HepG2 (cell line): ENCODE results near the gene FAT1. TPM values are rescaled to one million over a fixed set of nuclear protein-coding genes. Genes with fewer than 3 reads are reported as not detected.

Experiments used
- ARID4A ChIP-seq: sonication (generic); formaldehyde crosslinking; IDR thresholded peaks from 2 replicates; pipeline ENCODE4 v1.5.0; 2020; ENCODE audit warnings: mild to moderate bottlenecking, missing genetic modification reagents, borderline replicate concordance
- ELF1 ChIP-seq: sonication (generic); formaldehyde crosslinking; IDR thresholded peaks from 2 replicates; pipeline ENCODE4 v1.4.0; 2020; ENCODE audit warnings: missing genetic modification reagents
- ELF3 ChIP-seq: IDR thresholded peaks from 2 replicates; pipeline ENCODE4 v1.6.1; 2016; ENCODE audit warnings: missing genetic modification reagents, missing compliant biosample characterization
- FOXK1 ChIP-seq: sonication (generic); formaldehyde crosslinking; IDR thresholded peaks from 2 replicates; pipeline ENCODE4 v1.4.0; 2020; ENCODE audit warnings: low read depth, missing genetic modification reagents, borderline replicate concordance
- FOXO1 ChIP-seq: sonication (generic); formaldehyde crosslinking; IDR thresholded peaks from 2 replicates; pipeline ENCODE4 v1.4.0; 2020; ENCODE audit warnings: missing genetic modification reagents
- MTF2 ChIP-seq: sonication (generic); formaldehyde crosslinking; IDR thresholded peaks from 2 replicates; pipeline ENCODE4 v1.5.0; 2020; ENCODE audit warnings: missing genetic modification reagents, borderline replicate concordance
- PCBP1 ChIP-seq: fragments of 200-400 bp; formaldehyde crosslinking; IDR thresholded peaks from 2 replicates; pipeline ENCODE4 v1.6.1; 2017; ENCODE audit warnings: mild to moderate bottlenecking, low read depth, low read length, borderline replicate concordance
- SMARCC2 ChIP-seq: fragments of 450-650 bp; IDR thresholded peaks from 2 replicates; pipeline ENCODE4 v1.6.1; 2017; ENCODE audit warnings: antibody characterized with exemption, mild to moderate bottlenecking
- TBP ChIP-seq: sonication (generic); formaldehyde crosslinking; IDR thresholded peaks from 2 replicates; pipeline ENCODE4 v1.5.0; 2020; ENCODE audit warnings: missing genetic modification reagents
- TBX2 ChIP-seq: sonication (generic); formaldehyde crosslinking; IDR thresholded peaks from 2 replicates; pipeline ENCODE4 v1.5.0; 2020; ENCODE audit warnings: missing genetic modification reagents, mild to moderate bottlenecking, borderline replicate concordance
- THAP7 ChIP-seq: sonication (generic); formaldehyde crosslinking; IDR thresholded peaks from 2 replicates; pipeline ENCODE4 v1.8.1; 2023; ENCODE audit warnings: mild to moderate bottlenecking, missing genetic modification reagents
- ZMYM2 ChIP-seq: sonication (generic); formaldehyde crosslinking; IDR thresholded peaks from 2 replicates; pipeline ENCODE4 v1.8.0; 2022; ENCODE audit warnings: mild to moderate bottlenecking, missing genetic modification reagents
- ZNF143 ChIP-seq: sonication (generic); formaldehyde crosslinking; IDR thresholded peaks from 2 replicates; pipeline ENCODE4 v1.4.0; 2020; ENCODE audit warnings: missing genetic modification reagents
- ZNF329 ChIP-seq: sonication (generic); formaldehyde crosslinking; IDR thresholded peaks from 2 replicates; pipeline ENCODE4 v1.9.0; 2021; ENCODE audit warnings: low read depth, mild to moderate bottlenecking, missing genetic modification reagents
- ZNF629 ChIP-seq: sonication (generic); formaldehyde crosslinking; conservative IDR thresholded peaks from 2 replicates; pipeline ENCODE4 v1.5.0; 2020; ENCODE audit warnings: missing genetic modification reagents
- polyA plus RNA-seq, 8 experiments: library from polyadenylated mRNA; depleted of rRNA in 3 of 8; stranded (reverse) in 7 of 8; unstranded in 1 of 8; fragments of >200 nt; fragmentation: Illumina TruSeq in 4 of 8; extraction: Trizol in 4 of 8; gene quantifications; 2 replicates each; pipeline versions ENCODE4 v1.2.1 to v1.2.3, GENCODE V29; 2011 to 2016; ENCODE audit warnings: low read depth in 4 of 8, missing spikeins in 1 of 8, mixed read lengths in 1 of 8; ENCODE audit not compliant: insufficient read depth in 1 of 8
- total RNA-seq, 5 experiments: library from RNA; depleted of rRNA; stranded (reverse); fragments of >200 nt; fragmentation: Illumina TruSeq; extraction: Trizol; gene quantifications; 2 replicates each; pipeline ENCODE4 v1.2.3, GENCODE V29; 2016; ENCODE audit warnings: low read depth in 1 of 5
- TF ChIP-seq, protein P1 (sequence below): sonication (generic); formaldehyde crosslinking; IDR thresholded peaks from 2 replicates; pipeline ENCODE4 v1.4.0; 2020; ENCODE audit warnings: mild to moderate bottlenecking, missing genetic modification reagents
- TF ChIP-seq, protein P2 (sequence below), 2 experiments: sonication (generic) in 1 of 2; formaldehyde crosslinking in 1 of 2; IDR thresholded peaks; 2 replicates each; pipeline versions ENCODE4 v1.6.1 to v1.9.0; 2014 to 2022; ENCODE audit warnings: antibody characterized with exemption in 1 of 2, borderline replicate concordance in 1 of 2, inconsistent platforms in 1 of 2, low read depth in 1 of 2, missing genetic modification reagents in 1 of 2

Gene FAT1
- total and polyA plus RNA-seq, 2 of the 13 experiments (the other 11 are each of a cell fraction or from before 2014, with no cell fraction given) = 185 to 216 TPM

GRCh38 chr4:186698028-186698427, 25.6 kb downstream of the FAT1 start (continued):
- TF ChIP-seq, protein P1, sequence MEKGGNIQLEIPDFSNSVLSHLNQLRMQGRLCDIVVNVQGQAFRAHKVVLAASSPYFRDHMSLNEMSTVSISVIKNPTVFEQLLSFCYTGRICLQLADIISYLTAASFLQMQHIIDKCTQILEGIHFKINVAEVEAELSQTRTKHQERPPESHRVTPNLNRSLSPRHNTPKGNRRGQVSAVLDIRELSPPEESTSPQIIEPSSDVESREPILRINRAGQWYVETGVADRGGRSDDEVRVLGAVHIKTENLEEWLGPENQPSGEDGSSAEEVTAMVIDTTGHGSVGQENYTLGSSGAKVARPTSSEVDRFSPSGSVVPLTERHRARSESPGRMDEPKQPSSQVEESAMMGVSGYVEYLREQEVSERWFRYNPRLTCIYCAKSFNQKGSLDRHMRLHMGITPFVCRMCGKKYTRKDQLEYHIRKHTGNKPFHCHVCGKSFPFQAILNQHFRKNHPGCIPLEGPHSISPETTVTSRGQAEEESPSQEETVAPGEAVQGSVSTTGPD (CRISPR knock-in tag) = no peak
- TF ChIP-seq ELF3 = peak; percentile 36; the same call in 1 of the 2 replicates
- TF ChIP-seq ELF1 (CRISPR knock-in tag) = peak; percentile 61
- peak; percentile 64; the same call in 1 of the 2 replicates for TF ChIP-seq FOXO1
- no peak for TF ChIP-seq THAP7 (CRISPR knock-in tag)
- TF ChIP-seq FOXK1 (CRISPR knock-in tag) = peak; percentile 33; the same call in 1 of the 2 replicates
- TF ChIP-seq ARID4A (CRISPR knock-in tag) = no peak; the same call in 1 of the 2 replicates
- no peak for TF ChIP-seq MTF2 (CRISPR knock-in tag)
- TF ChIP-seq TBP (CRISPR knock-in tag) = no peak
- TF ChIP-seq, protein P2, sequence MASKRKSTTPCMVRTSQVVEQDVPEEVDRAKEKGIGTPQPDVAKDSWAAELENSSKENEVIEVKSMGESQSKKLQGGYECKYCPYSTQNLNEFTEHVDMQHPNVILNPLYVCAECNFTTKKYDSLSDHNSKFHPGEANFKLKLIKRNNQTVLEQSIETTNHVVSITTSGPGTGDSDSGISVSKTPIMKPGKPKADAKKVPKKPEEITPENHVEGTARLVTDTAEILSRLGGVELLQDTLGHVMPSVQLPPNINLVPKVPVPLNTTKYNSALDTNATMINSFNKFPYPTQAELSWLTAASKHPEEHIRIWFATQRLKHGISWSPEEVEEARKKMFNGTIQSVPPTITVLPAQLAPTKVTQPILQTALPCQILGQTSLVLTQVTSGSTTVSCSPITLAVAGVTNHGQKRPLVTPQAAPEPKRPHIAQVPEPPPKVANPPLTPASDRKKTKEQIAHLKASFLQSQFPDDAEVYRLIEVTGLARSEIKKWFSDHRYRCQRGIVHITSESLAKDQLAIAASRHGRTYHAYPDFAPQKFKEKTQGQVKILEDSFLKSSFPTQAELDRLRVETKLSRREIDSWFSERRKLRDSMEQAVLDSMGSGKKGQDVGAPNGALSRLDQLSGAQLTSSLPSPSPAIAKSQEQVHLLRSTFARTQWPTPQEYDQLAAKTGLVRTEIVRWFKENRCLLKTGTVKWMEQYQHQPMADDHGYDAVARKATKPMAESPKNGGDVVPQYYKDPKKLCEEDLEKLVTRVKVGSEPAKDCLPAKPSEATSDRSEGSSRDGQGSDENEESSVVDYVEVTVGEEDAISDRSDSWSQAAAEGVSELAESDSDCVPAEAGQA (IDR thresholded peaks at IDR 0.05; ENCODE audit: low read depth) = peak; percentile 68
- TF ChIP-seq, protein P2 (CRISPR knock-in tag; IDR thresholded peaks at IDR 0.05; ENCODE audit: borderline replicate concordance) = no peak
- TF ChIP-seq SMARCC2 = no peak
- TF ChIP-seq ZNF143 (CRISPR knock-in tag) = no peak
- TF ChIP-seq ZMYM2 (CRISPR knock-in tag) = peak; percentile 78; the same call in 1 of the 2 replicates
- TF ChIP-seq PCBP1 = no peak
- TF ChIP-seq ZNF329 (CRISPR knock-in tag) = no peak
- TF ChIP-seq TBX2 (CRISPR knock-in tag) = peak; percentile 45
- no peak for TF ChIP-seq ZNF629 (CRISPR knock-in tag)
